ENCODE data around the gene DLX4. TPM values are rescaled to one million over a fixed set of nuclear protein-coding genes. Genes with fewer than 3 reads are reported as not detected.

The DLX4 gene
- total and polyA plus RNA-seq, 3 experiments from 2014 or later, result 0.58 to 0.88 TPM; not detected in 1

DNA sequence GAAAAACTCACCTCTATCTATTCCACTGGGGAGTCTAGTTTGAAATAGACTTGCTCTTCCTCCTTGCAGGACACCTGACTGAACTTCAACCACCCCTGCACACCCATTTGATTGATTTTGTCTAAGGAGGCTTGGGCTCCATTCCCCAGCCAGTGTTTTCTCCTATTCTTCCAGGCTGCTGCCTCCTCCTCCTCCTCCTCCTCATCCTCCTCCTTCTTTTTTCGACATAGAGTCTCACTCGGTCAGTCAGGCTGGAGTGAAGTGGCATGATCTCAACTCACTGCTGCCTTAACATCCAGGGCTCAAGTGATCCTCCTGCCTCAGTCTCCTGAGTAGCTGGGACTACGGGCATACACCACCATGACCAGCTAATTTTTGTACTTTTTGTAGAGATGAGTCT is 1.8 kb upstream of the DLX4 start:
- Mint-ChIP-seq H3K9me3 (peaks cover 0 to 8% (median 4%) of the 10 kb centered on the region in 5 donors), H3K4me1 (peaks cover 47 to 65% (median 62%) of the 10 kb centered on the region in 3 donors), H3K4me3 (peak overlapping the region in 2 of 7 donors; percentile 2 to 26), H3K36me3 (no peaks in the 10 kb centered on the region), H3K27ac (peak overlapping the region in 1 of 8 donors; percentile 51), H3K27me3 (peaks cover 80 to 86% of the 10 kb centered on the region in 2 donors)
- Histone ChIP-seq H3K4me1 (ENCODE audit: insufficient read depth, low read length) (peaks cover 49% of the 10 kb centered on the region), H3K36me3 (ENCODE audit: insufficient read depth, low read length) (no peaks in the 10 kb centered on the region), H3K27ac (ENCODE audit: low read depth, low read length) (no peak overlapping the region), H3K9me3 (ENCODE audit: low read length) (no peaks in the 10 kb centered on the region), H3K27me3 (ENCODE audit: insufficient read depth, low read length, poor library complexity, severe bottlenecking) (peaks cover 83% of the 10 kb centered on the region), H3K4me3 (ENCODE audit: low read length) (no peak overlapping the region)
- no peak for DNase-seq
- ChIA-PET POLR2A (no interaction called here), CTCF (interaction anchor here (1.4 to 2.8 kb wide), 2 partner anchors 15 to 30 kb away, joined by 6 to 7 read pairs; no protein-coding TSS in a partner anchor)

DNA sequence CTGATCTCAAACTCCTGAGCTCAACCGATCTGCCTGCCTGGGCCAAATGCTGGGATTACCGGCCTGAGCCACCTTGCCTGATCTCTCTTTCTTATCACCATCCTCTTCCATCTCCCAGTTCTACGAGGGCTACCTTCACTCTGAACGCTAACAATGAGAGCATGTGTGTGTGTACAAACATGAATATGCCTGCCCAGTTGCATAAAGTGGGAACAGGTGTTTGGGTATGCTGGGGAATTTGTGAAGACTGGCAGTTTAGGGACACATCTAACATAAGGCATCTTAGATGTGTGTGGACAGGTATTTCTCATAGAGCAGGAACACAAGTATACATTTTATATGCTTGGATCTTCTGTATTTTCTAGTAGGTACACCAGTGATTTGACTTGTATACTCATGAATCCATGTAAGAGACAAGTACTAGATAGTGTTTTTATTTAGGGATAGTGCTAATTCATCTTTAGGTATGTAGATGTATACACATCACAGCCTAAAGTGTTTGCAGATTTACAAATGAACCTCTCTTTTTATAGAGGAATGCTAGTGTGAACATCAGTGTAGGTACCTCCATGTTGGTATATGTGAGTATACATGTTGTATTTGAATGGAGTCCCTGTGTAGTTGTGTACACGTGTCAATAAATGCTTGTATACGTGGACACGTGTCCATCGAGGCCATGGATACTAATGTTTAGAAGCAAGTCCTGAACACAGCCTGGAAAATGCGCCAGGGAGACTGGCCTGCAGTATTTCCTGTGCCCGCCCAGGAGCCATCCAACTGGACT is 1.2 kb upstream of the DLX4 start:
- CTCF ChIA-PET, result interaction anchor here (1.1 to 2.8 kb wide), 3 partner anchors 16 to 30 kb away, joined by 5 to 7 read pairs (median 6); no protein-coding TSS in a partner anchor
- no peak for DNase-seq
- Mint-ChIP-seq H3K9me3 (peaks cover 0 to 8% (median 4%) of the 10 kb centered on the region in 5 donors), H3K27ac (peak overlapping the region in 3 of 8 donors; percentile 15 to 42 (median 31)), H3K36me3 (no peaks in the 10 kb centered on the region), H3K4me1 (peaks cover 50 to 71% (median 67%) of the 10 kb centered on the region in 3 donors), H3K4me3 (peak overlapping the region; percentile 68 to 93 (median 78)), H3K27me3 (peaks cover 77 to 86% of the 10 kb centered on the region in 2 donors)
- Histone ChIP-seq H3K27ac (ENCODE audit: low read depth, low read length) (no peak overlapping the region), H3K4me1 (ENCODE audit: insufficient read depth, low read length) (peaks cover 53% of the 10 kb centered on the region), H3K36me3 (ENCODE audit: insufficient read depth, low read length) (no peaks in the 10 kb centered on the region), H3K27me3 (ENCODE audit: insufficient read depth, low read length, poor library complexity, severe bottlenecking) (peaks cover 83% of the 10 kb centered on the region), H3K4me3 (ENCODE audit: low read length) (no peak overlapping the region), H3K9me3 (ENCODE audit: low read length) (no peaks in the 10 kb centered on the region)
- POLR2A ChIA-PET, result no interaction called here

DNA sequence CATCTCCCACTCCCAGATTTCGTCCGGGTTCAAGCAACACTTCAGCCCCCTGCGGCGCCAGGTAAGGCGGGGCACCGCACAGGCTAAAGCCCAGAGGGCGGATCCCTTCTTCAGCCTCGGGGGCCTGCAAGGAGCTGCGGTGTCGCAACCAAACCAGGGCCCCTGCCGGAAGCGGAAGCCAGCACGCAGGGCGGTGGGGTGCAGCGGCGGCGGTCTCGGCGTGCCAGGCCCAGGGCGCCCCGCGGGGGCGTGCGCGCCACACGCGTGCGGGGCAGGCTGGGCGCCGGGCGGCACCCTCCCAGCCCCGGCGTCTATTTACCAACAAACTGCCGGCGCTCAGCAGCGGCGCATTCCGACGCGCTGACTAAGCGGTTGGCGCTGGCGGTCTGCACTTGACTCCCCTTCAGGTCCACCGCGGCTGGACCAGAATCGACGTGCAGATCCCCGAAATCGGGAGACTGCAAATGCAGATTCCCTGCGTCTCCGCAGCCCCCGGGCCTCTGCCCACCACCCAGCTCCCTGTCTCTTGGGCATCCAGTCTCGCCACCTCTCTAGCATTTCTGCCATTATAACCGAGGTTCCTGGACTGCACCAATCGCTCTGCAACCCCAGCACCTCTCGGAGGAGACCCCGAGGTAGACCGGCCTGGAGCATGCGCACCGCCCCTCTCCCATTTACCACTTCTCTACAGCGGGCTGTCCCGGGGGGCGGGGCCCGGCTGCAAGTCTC is 421 bp upstream of the DLX4 start:
- Histone ChIP-seq H3K36me3 (ENCODE audit: insufficient read depth, low read length) (no peaks in the 10 kb centered on the region), H3K4me1 (ENCODE audit: insufficient read depth, low read length) (peaks cover 50% of the 10 kb centered on the region), H3K27ac (ENCODE audit: low read depth, low read length) (no peak overlapping the region), H3K9me3 (ENCODE audit: low read length) (no peaks in the 10 kb centered on the region), H3K4me3 (ENCODE audit: low read length) (peak overlapping the region; percentile 79), H3K27me3 (ENCODE audit: insufficient read depth, low read length, poor library complexity, severe bottlenecking) (peaks cover 83% of the 10 kb centered on the region)
- Mint-ChIP-seq H3K4me1 (peaks cover 51 to 72% (median 69%) of the 10 kb centered on the region in 3 donors), H3K27ac (peak overlapping the region in 7 of 8 donors; percentile 15 to 82 (median 42)), H3K36me3 (no peaks in the 10 kb centered on the region), H3K4me3 (peak overlapping the region; percentile 78 to 93 (median 87)), H3K27me3 (peaks cover 77 to 86% of the 10 kb centered on the region in 2 donors), H3K9me3 (peaks cover 0 to 8% (median 3%) of the 10 kb centered on the region in 5 donors)
- ChIA-PET POLR2A (no interaction called here), CTCF (interaction anchor here (1.1 to 2.8 kb wide), 2 partner anchors 16 to 29 kb away, joined by 5 to 7 read pairs; no protein-coding TSS in a partner anchor)
- DNase-seq, result peak; percentile 44 to 80 (median 72)

- H3K27me3 Mint-ChIP-seq, result peaks cover 72 to 86% of the 10 kb centered on the region in 2 donors
- peaks cover 37% of the 10 kb centered on the region for H3K4me1 ChIP-seq (ENCODE audit: insufficient read depth, low read length)
- peak overlapping the region in 3 of 8 donors; percentile 31 to 87 (median 86) for H3K27ac Mint-ChIP-seq
- H3K27ac ChIP-seq (ENCODE audit: low read depth, low read length), result no peak overlapping the region
- peaks cover 75% of the 10 kb centered on the region for H3K27me3 ChIP-seq (ENCODE audit: insufficient read depth, low read length, poor library complexity, severe bottlenecking)
- peaks cover 0 to 5% (median 2%) of the 10 kb centered on the region in 5 donors for H3K9me3 Mint-ChIP-seq
- H3K9me3 ChIP-seq (ENCODE audit: low read length), result no peaks in the 10 kb centered on the region
- peak overlapping the region; percentile 74 to 93 (median 87) for H3K4me3 Mint-ChIP-seq
- ChIA-PET POLR2A (interaction anchor here (0.9 kb wide), 1 partner anchor 97 kb away, joined by 3 read pairs; no protein-coding TSS in a partner anchor), CTCF (interaction anchor here (0.9 to 1.4 kb wide), 3 partner anchors 18 to 28 kb away, joined by 3 to 7 read pairs (median 4); no protein-coding TSS in a partner anchor)
- DNase-seq, result no peak
- peaks cover 39 to 59% (median 56%) of the 10 kb centered on the region in 3 donors for H3K4me1 Mint-ChIP-seq
- peak overlapping the region; percentile 79 for H3K4me3 ChIP-seq (ENCODE audit: low read length)
- H3K36me3 ChIP-seq (ENCODE audit: insufficient read depth, low read length), result no peaks in the 10 kb centered on the region
- no peaks in the 10 kb centered on the region for H3K36me3 Mint-ChIP-seq
Measured at GRCh38 chr17:49969795-49970389, 902 bp downstream of the DLX4 start.

- ChIA-PET CTCF (interaction anchor here (0.9 to 1.4 kb wide), 4 partner anchors 18 to 124 kb away, joined by 3 to 7 read pairs (median 4); no protein-coding TSS in a partner anchor), POLR2A (interaction anchor here (0.9 kb wide), 1 partner anchor 97 kb away, joined by 3 read pairs; no protein-coding TSS in a partner anchor)
- Histone ChIP-seq H3K27ac (ENCODE audit: low read depth, low read length) (no peak overlapping the region), H3K9me3 (ENCODE audit: low read length) (no peaks in the 10 kb centered on the region), H3K36me3 (ENCODE audit: insufficient read depth, low read length) (no peaks in the 10 kb centered on the region), H3K4me3 (ENCODE audit: low read length) (no peak overlapping the region), H3K4me1 (ENCODE audit: insufficient read depth, low read length) (peaks cover 31% of the 10 kb centered on the region), H3K27me3 (ENCODE audit: insufficient read depth, low read length, poor library complexity, severe bottlenecking) (peaks cover 69% of the 10 kb centered on the region)
- Mint-ChIP-seq H3K9me3 (peaks cover 0 to 2% (median 0%) of the 10 kb centered on the region in 5 donors), H3K27ac (peak overlapping the region in 2 of 8 donors; percentile 31 to 52), H3K4me3 (peak overlapping the region; percentile 73 to 93 (median 87)), H3K4me1 (peaks cover 36 to 53% (median 50%) of the 10 kb centered on the region in 3 donors), H3K36me3 (no peaks in the 10 kb centered on the region), H3K27me3 (peaks cover 68 to 86% of the 10 kb centered on the region in 2 donors)
- no peak for DNase-seq
Measured at GRCh38 chr17:49970498-49970897, 1.5 kb downstream of the DLX4 start.

DNA sequence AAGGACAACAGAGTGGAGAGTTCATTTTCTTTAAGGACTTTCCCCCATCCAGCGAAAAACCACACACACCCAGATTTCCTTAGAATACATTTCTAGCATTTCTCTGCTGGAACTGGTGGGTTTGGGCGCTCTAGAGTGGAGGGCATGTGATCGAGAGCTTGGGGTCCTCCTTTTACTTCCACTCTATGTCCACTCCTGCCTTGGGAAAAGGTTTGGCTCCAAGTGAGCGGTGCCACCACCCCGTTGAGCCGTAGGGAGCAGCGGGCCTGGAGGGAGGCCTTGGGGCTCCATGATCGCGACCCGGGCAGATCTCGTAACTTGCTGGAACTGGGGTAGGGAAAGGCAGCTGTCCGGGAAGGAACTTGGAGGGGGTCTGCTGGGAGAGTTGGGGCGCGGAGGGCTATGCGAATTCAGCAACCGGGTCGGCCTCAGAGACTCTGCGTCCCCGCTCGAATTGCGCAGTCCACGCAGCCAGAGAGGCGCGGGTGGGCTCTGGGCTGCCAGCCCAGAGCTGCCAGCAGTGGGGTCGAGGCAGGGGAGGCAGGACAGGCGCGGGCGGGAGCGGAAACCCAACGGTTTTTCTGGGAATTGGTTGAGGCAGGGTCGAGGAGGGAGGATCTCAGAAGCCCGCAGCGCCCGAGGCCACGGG is 2.3 kb downstream of the DLX4 start:
- Histone ChIP-seq H3K27me3 (ENCODE audit: insufficient read depth, low read length, poor library complexity, severe bottlenecking) (peaks cover 61% of the 10 kb centered on the region), H3K9me3 (ENCODE audit: low read length) (no peaks in the 10 kb centered on the region), H3K36me3 (ENCODE audit: insufficient read depth, low read length) (no peaks in the 10 kb centered on the region), H3K27ac (ENCODE audit: low read depth, low read length) (no peak overlapping the region), H3K4me3 (ENCODE audit: low read length) (no peak overlapping the region), H3K4me1 (ENCODE audit: insufficient read depth, low read length) (peaks cover 30% of the 10 kb centered on the region)
- POLR2A ChIA-PET, result no interaction called here
- CTCF ChIA-PET, result interaction anchor here (1.2 to 1.4 kb wide), 2 partner anchors 19 to 123 kb away, joined by 3 to 7 read pairs; no protein-coding TSS in a partner anchor
- Mint-ChIP-seq H3K4me1 (peaks cover 29 to 49% (median 43%) of the 10 kb centered on the region in 3 donors), H3K27ac (peak overlapping the region in 2 of 8 donors; percentile 28 to 68), H3K36me3 (no peaks in the 10 kb centered on the region), H3K4me3 (peak overlapping the region; percentile 29 to 93 (median 44)), H3K27me3 (peaks cover 65 to 84% of the 10 kb centered on the region in 2 donors), H3K9me3 (peaks cover 0 to 2% (median 0%) of the 10 kb centered on the region in 5 donors)
- no peak for DNase-seq
